K562 (cell line): ENCODE measurements around the gene SMIM35. TPM values are rescaled to one million over a fixed set of nuclear protein-coding genes. Genes with fewer than 3 reads are reported as not detected.

ENCODE experiments used
- CBFA2T2 ChIP-seq: fragments of 450-650 bp; conservative IDR thresholded peaks from 2 replicates; pipeline ENCODE4 v1.6.1; 2017; ENCODE audit warnings: mild to moderate bottlenecking
- CEBPG ChIP-seq, 3 experiments: fragments of 200-800 bp in 1 of 3; sonication (Bioruptor generic) in 1 of 3; sonication (generic) in 1 of 3; formaldehyde crosslinking in 1 of 3; IDR thresholded peaks in 2 of 3; conservative IDR thresholded peaks in 1 of 3; 2 replicates each; pipeline versions ENCODE4 v1.6.1 to v1.8.0; 2016 to 2022; ENCODE audit warnings: missing compliant biosample characterization in 2 of 3, missing genetic modification characterization in 2 of 3, mild to moderate bottlenecking in 1 of 3, missing genetic modification reagents in 1 of 3
- E2F3 ChIP-seq: fragments of 250-450 bp; sonication (Bioruptor Pico); IDR thresholded peaks from 2 replicates; pipeline ENCODE4 v1.4.0; 2020; ENCODE audit warnings: mild to moderate bottlenecking
- NFXL1 ChIP-seq: fragments of 450-650 bp; formaldehyde crosslinking; IDR thresholded peaks from 2 replicates; pipeline ENCODE4 v1.4.0; 2021; ENCODE audit warnings: mild to moderate bottlenecking
- SMAD3 ChIP-seq: fragments of 450-650 bp; formaldehyde crosslinking; conservative IDR thresholded peaks from 2 replicates; pipeline ENCODE4 v1.4.0; 2020; ENCODE audit warnings: mild to moderate bottlenecking
- SMARCA4 ChIP-seq: fragments of 450-650 bp; IDR thresholded peaks from 2 replicates; pipeline ENCODE4 v1.6.1; 2016
- polyA plus RNA-seq, 8 experiments: library from polyadenylated mRNA; depleted of rRNA in 4 of 8; stranded (reverse) in 5 of 8; unstranded in 3 of 8; fragments of >200 nt; fragmentation: Nextera tagmentation in 2 of 8; fragmentation: Illumina TruSeq in 1 of 8; extraction: Ambion mirVana in 2 of 8; extraction: Trizol in 1 of 8; gene quantifications; 2 replicates each; pipeline versions ENCODE4 v1.2.1 to v1.2.3, GENCODE V29; 2011 to 2014; ENCODE audit warnings: inconsistent platforms in 1 of 8, missing spikeins in 1 of 8
- total RNA-seq, 7 experiments: library from RNA; depleted of rRNA in 6 of 7; stranded (reverse); fragments of >200 nt in 6 of 7; fragmentation: Illumina TruSeq in 2 of 7; extraction: Trizol in 2 of 7; gene quantifications; 2 replicates each; pipeline versions ENCODE4 v1.2.1 to v1.2.3, GENCODE V29; 2011 to 2021; ENCODE audit warnings: low replicate concordance in 1 of 7
- TF ChIP-seq, protein P1 (sequence below), 2 experiments: IDR thresholded peaks; 2 replicates each; pipeline ENCODE4 v1.6.1; 2012; ENCODE audit warnings: improper control_type of control experiment in 2 of 2, low read depth in 2 of 2, low read length in 2 of 2, borderline replicate concordance in 1 of 2
- TF ChIP-seq, protein P2 (sequence below): IDR thresholded peaks from 2 replicates; pipeline ENCODE4 v1.6.1; 2011; ENCODE audit warnings: borderline replicate concordance, low read depth, mild to moderate bottlenecking, moderate library complexity, low read length; ENCODE audit not compliant: insufficient read depth, poor library complexity, severe bottlenecking
- TF ChIP-seq, protein P3 (sequence below): fragments of 450-650 bp; IDR thresholded peaks from 2 replicates; pipeline ENCODE4 v1.6.1; 2016; ENCODE audit warnings: mild to moderate bottlenecking, moderate library complexity

The SMIM35 gene
- total and polyA plus RNA-seq, 9 of the 15 experiments (the other 6 are each of a cell fraction or from before 2014, with no cell fraction given), result 0.03 TPM; not detected in 7

DNA sequence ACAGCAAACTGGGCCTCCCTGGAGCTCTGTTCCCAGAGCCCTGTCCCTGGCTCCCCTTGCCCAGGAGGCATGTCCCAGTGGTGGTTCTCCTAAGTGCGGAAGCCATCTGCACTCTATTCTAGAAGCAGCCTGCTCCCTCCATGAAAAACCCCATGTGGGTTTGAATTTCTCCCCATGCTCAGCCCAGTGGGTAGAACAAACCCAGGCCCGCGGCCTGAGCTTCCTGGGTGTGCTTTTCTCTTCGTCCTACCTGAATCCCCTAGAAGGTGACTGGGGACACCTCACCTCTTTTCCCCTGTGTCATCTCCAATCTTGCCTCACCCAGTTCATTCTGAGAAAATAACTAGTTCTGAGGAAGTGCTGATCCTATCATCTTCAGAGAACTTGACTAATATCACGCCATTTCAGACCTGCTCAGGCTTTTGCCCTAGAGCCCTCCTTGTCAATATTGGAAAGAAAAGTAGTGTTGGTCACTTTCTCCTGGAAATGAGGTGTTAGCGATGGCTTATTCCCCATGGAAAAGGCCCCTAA is 84.7 kb downstream of the SMIM35 start (continued):
- TF ChIP-seq, protein P1, sequence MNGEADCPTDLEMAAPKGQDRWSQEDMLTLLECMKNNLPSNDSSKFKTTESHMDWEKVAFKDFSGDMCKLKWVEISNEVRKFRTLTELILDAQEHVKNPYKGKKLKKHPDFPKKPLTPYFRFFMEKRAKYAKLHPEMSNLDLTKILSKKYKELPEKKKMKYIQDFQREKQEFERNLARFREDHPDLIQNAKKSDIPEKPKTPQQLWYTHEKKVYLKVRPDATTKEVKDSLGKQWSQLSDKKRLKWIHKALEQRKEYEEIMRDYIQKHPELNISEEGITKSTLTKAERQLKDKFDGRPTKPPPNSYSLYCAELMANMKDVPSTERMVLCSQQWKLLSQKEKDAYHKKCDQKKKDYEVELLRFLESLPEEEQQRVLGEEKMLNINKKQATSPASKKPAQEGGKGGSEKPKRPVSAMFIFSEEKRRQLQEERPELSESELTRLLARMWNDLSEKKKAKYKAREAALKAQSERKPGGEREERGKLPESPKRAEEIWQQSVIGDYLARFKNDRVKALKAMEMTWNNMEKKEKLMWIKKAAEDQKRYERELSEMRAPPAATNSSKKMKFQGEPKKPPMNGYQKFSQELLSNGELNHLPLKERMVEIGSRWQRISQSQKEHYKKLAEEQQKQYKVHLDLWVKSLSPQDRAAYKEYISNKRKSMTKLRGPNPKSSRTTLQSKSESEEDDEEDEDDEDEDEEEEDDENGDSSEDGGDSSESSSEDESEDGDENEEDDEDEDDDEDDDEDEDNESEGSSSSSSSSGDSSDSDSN (IDR thresholded peaks at IDR 0.05; ENCODE audit: borderline replicate concordance in 1 of 2, low read depth in 2 of 2, low read length in 2 of 2), result 0 out of 4 replicates have a peak, but pooled peaks of 1 of the 2 experiments have one; percentile 23
- TF ChIP-seq, protein P2, sequence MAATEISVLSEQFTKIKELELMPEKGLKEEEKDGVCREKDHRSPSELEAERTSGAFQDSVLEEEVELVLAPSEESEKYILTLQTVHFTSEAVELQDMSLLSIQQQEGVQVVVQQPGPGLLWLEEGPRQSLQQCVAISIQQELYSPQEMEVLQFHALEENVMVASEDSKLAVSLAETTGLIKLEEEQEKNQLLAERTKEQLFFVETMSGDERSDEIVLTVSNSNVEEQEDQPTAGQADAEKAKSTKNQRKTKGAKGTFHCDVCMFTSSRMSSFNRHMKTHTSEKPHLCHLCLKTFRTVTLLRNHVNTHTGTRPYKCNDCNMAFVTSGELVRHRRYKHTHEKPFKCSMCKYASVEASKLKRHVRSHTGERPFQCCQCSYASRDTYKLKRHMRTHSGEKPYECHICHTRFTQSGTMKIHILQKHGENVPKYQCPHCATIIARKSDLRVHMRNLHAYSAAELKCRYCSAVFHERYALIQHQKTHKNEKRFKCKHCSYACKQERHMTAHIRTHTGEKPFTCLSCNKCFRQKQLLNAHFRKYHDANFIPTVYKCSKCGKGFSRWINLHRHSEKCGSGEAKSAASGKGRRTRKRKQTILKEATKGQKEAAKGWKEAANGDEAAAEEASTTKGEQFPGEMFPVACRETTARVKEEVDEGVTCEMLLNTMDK, result no peak
- peak; percentile 85 for TF ChIP-seq SMAD3 (CRISPR knock-in tag)
- TF ChIP-seq E2F3 (CRISPR knock-in tag), result peak; percentile 64; the same call in 1 of the 2 replicates
- TF ChIP-seq, protein P3, sequence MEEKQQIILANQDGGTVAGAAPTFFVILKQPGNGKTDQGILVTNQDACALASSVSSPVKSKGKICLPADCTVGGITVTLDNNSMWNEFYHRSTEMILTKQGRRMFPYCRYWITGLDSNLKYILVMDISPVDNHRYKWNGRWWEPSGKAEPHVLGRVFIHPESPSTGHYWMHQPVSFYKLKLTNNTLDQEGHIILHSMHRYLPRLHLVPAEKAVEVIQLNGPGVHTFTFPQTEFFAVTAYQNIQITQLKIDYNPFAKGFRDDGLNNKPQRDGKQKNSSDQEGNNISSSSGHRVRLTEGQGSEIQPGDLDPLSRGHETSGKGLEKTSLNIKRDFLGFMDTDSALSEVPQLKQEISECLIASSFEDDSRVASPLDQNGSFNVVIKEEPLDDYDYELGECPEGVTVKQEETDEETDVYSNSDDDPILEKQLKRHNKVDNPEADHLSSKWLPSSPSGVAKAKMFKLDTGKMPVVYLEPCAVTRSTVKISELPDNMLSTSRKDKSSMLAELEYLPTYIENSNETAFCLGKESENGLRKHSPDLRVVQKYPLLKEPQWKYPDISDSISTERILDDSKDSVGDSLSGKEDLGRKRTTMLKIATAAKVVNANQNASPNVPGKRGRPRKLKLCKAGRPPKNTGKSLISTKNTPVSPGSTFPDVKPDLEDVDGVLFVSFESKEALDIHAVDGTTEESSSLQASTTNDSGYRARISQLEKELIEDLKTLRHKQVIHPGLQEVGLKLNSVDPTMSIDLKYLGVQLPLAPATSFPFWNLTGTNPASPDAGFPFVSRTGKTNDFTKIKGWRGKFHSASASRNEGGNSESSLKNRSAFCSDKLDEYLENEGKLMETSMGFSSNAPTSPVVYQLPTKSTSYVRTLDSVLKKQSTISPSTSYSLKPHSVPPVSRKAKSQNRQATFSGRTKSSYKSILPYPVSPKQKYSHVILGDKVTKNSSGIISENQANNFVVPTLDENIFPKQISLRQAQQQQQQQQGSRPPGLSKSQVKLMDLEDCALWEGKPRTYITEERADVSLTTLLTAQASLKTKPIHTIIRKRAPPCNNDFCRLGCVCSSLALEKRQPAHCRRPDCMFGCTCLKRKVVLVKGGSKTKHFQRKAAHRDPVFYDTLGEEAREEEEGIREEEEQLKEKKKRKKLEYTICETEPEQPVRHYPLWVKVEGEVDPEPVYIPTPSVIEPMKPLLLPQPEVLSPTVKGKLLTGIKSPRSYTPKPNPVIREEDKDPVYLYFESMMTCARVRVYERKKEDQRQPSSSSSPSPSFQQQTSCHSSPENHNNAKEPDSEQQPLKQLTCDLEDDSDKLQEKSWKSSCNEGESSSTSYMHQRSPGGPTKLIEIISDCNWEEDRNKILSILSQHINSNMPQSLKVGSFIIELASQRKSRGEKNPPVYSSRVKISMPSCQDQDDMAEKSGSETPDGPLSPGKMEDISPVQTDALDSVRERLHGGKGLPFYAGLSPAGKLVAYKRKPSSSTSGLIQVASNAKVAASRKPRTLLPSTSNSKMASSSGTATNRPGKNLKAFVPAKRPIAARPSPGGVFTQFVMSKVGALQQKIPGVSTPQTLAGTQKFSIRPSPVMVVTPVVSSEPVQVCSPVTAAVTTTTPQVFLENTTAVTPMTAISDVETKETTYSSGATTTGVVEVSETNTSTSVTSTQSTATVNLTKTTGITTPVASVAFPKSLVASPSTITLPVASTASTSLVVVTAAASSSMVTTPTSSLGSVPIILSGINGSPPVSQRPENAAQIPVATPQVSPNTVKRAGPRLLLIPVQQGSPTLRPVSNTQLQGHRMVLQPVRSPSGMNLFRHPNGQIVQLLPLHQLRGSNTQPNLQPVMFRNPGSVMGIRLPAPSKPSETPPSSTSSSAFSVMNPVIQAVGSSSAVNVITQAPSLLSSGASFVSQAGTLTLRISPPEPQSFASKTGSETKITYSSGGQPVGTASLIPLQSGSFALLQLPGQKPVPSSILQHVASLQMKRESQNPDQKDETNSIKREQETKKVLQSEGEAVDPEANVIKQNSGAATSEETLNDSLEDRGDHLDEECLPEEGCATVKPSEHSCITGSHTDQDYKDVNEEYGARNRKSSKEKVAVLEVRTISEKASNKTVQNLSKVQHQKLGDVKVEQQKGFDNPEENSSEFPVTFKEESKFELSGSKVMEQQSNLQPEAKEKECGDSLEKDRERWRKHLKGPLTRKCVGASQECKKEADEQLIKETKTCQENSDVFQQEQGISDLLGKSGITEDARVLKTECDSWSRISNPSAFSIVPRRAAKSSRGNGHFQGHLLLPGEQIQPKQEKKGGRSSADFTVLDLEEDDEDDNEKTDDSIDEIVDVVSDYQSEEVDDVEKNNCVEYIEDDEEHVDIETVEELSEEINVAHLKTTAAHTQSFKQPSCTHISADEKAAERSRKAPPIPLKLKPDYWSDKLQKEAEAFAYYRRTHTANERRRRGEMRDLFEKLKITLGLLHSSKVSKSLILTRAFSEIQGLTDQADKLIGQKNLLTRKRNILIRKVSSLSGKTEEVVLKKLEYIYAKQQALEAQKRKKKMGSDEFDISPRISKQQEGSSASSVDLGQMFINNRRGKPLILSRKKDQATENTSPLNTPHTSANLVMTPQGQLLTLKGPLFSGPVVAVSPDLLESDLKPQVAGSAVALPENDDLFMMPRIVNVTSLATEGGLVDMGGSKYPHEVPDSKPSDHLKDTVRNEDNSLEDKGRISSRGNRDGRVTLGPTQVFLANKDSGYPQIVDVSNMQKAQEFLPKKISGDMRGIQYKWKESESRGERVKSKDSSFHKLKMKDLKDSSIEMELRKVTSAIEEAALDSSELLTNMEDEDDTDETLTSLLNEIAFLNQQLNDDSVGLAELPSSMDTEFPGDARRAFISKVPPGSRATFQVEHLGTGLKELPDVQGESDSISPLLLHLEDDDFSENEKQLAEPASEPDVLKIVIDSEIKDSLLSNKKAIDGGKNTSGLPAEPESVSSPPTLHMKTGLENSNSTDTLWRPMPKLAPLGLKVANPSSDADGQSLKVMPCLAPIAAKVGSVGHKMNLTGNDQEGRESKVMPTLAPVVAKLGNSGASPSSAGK, result no peak
- TF ChIP-seq SMARCA4, result peak; percentile 69
- TF ChIP-seq CBFA2T2, result 0 out of 2 replicates have a peak, but pooled peaks have one; percentile 15
- TF ChIP-seq NFXL1 (CRISPR knock-in tag), result peak; percentile 81
- TF ChIP-seq CEBPG (CRISPR knock-in tag; IDR thresholded peaks at IDR 0.05), result no peak
- peak; percentile 56 to 65; a peak in 3 of 4 replicates for TF ChIP-seq CEBPG (tag; conservative IDR thresholded peaks at IDR 0.05 in 1 of 2, IDR thresholded peaks at IDR 0.05 in 1 of 2)
